Fibroblast of skin of right quadriceps (primary cell): ENCODE data around the gene RGS19.

Experiments
- DNase-seq: peaks from one replicate; pipeline ENCODE4 v3.0.0-alpha.2; 2013

RGS19 gene

GRCh38 chr20:64076061-64076997 is 3.0 kb downstream of the RGS19 start:
- DNase-seq = no peak

- DNase-seq = no peak
These were observed 3.8 kb downstream of the RGS19 start for GRCh38 chr20:64075556-64075955.

GRCh38 chr20:64074963-64075362 is 4.4 kb downstream of the RGS19 start:
- no peak for DNase-seq

GRCh38 chr20:64074184-64074789 is 5.0 kb downstream of the RGS19 start:
- DNase-seq = no peak

DNA sequence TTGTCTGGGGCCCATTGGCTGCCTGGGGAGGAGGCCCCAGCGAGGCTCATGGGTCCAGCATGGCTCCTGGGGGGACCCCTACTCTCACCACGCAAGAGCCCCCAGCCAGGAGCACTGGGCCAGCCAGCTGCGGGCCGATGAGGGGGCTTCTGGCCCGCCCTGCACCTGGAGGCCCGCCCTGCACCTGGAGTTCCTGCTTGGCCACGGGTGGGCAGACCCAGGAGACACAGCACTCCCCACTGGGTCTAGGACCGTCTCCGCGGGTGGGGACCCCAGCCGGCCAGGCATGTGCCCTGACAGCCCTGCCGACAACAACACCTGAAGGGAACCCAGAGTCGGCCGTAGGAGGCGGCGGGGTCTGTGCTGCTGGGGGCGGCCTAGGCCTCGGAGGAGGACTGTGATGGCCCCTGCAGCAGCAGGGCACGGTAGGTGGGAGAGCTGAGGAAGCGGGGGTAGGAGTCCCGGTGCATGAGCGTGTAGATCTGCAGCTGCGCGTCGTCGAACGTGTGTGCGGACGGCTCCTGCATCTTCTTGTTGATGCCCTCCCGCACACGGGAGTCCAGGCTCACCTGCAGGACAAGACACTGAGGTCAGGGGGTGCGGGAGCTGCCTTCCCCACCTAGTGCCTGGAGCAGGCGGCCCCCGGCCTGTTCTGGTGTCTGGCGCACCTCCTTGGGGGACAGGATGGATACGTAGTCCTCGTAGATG is 5.7 kb downstream of the RGS19 start:
- DNase-seq = no peak

DNA sequence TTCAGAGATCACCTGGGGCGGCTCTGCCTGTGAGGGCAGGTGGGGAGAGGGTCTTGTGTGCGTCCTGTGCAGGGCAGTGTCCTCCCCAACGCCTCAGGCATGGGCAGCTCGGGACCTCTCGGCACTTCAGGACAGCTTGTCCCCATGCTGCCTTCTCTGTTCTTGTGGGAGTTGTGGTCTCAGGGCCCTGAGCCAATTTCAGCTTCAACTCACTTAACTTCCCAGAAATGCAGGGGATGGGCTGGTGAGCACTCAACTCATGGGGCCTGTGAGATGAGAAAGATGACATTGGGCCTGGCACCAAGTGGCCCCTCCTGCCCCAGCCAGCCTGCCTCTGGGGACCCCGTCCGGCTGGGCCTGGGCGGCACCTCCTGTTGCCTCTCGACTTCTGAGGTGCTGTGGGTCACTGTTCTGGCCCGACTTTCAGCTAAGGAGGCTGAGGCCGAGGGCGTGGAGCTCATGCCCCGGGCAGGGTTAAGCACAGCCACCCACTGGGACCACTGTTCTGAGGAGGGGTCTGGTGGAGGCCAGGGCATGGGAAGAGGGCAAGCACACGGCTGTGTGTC is 6.7 kb downstream of the RGS19 start:
- no peak for DNase-seq

DNA sequence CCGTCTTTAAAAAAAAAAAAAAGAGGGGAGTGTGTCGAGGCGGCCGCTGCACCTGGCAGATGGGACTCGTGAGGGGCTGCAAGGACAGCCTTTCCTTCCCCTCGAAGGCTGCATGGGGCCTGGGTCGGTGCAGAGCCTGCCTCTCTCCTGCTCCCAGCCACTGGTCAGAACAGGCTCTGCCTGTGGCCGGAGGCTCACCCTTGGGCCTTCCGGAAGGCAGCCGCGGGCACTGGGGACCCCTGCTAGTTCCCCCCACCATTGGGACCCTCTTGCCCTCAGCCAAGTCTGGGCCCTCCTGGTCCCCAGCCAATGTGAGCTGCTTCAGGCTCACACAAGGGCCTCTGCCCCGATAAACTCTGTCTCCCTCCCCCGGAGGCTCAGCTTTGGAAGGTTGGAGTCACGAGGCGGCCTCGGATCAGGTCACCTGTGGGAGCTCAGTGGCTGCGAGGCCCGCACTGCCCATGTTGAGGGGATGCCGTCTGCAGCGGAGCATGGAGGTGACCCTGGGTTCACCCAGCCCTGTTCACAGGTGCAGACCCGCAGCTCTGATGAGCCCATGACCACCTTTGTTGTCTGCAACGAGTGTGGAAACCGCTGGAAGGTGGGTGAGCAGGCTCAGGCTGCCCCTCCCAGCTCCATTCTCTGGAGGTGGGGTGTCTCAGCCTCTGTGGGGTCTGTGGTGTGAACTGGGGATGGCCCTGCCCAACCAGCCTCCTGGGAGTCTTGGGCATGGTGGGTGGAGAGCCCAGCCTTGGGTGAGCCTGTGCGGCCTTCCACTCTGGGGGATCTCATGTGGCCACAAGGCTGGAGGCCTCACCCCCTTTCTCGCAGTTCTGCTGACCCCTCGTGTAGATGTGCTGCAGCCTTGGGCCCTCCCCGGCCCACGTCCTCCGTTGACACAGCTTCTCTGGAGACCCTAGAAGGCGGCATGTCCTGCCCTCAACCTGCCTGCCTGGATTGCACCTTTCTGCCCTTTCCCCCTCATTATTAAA is 7.7 kb downstream of the RGS19 start:
- no peak for DNase-seq

- no peak for DNase-seq
These were observed 8.9 kb downstream of the RGS19 start for GRCh38 chr20:64070244-64070993.

DNA sequence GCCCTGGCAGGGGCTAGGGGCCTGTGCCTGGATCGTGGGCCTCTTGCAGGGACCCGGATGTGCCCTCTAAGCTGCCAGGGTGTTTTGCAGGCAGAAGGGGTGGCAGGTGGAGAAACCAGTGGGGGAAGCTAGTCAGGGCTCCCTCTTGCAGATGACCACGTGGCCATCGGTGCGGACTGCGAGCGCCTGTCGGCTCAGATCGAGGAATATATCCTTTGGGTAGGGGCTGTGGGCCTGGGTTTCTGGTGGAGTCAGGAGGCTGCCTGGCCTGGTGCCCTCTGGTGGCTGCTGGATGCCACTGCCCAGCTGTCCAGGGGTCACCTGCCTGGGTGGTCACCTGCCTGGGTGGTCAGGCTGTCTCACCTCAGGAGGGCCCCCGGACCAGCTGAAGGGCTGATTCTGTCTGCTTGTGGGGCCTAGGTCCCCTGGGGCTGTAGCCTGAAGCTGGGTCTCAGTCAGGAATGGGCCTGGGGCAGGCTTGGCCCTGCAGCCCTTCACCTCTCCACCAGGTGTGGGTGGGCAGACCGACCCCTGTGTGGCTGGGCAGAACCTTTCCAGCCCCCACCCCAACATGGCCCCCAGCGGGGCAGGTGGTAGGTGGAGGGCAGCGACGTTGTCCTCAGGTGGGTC is 9.6 kb downstream of the RGS19 start:
- DNase-seq = no peak

DNA sequence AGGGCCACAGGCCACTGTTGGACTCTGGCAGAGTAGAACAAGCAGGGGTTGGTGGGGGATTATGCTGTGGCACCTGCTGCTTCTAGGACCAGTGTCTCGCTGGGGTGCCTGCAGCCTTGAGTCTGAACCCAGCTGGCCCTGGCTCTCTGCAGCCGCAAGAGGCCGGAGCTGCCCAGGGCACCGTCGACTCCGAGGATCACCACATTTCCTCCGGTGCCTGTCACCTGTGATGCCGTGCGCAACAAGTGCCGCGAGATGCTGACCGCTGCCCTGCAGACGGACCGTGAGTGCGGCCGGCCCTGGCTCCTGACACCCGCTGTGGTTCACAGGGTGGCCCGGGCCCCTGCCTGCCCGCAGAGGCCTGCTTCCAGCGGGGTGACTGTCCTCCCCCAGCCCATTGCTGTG is 10.1 kb downstream of the RGS19 start:
- no peak for DNase-seq

DNA sequence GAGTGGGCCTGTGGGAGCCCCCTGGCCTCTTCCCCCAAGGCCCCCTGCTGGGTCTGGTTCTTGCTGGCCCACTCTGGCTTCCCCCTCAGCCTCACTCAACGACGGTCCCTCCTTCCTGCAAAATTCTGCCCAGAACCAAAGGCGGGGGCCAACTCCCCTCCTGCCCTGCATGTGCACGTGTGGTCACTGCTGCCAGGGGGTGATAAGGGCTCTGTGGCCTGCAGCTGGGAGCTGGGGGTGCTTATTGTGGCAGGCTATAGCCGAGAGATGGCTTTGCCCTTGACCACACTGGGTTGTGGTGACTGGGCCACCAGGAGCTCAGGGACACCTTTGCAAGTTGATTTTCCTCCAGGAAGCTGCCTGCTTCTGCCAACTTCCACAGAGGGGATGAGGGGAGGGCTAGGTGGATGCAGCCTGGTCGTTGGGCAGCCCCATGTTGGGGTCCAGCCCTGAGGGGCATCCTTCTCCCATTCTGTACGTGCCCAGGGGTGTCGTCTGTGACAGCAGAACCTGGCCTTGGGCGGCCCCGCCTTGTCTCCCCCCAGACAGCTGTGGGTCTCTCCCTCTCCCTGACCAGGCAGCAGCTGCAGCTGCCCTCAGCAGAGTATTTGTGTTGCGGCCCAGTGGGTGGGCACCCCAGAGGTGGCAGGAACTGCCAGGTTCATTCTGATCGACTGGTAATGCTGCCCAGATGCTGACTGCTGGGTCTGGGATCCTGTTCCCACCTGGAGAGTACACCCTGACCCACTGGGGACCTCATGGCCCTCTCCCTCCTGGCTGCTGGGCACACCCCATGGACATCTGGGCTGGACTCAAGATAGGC is 10.7 kb downstream of the RGS19 start:
- DNase-seq = no peak

GRCh38 chr20:64067733-64068307 is 11.5 kb downstream of the RGS19 start:
- DNase-seq = no peak

DNA sequence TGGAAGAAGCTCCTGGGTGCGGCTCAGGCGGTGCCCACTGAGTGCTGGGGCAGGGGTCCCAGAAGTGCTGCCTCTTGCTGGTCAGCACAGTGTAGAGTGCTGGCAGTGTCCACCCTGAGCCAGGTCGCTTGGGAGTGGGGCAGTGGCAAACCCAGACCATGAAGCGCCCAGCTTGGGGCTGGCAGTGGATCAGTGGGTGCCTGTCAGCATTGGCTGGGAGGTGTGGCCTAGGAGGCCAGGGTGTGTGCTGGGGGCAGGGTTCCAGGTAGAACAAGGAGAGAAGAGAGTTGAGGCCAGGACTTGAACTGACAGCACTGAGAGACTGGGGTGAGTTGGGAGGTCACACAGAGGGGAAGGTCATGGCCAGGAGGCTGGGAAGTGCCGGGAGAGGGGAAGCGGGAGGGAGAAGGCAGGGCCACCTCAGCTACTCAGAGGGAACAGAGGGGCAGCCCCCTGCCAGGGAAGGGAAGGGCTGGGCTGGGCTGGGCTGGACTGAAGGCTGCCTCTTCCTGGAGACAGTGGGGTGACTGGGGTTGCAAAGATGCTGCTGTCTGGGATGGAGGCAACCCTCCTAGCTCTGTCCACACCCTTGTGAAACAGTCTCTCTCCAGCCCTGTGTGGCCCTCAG is 12.2 kb downstream of the RGS19 start:
- DNase-seq = no peak

DNA sequence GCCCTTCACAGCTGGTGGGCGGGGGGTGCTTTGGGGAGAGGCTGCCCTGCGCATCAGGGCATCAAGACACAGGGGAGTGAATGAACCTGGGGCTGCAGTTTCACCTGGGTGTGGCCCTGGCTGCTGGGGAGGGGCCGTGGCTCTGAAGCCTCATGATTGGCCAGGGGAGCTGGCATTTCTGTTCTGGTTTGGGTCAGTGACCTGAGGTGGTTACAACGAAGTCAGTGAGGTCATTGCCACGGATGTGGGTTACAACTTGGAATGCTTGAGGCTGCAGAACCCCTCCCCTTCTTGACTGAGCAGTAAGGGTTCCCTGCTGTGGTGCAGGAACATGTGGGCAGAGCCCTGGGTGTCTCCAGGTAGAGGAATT is 13.4 kb downstream of the RGS19 start:
- peak; percentile 48 for DNase-seq

DNA sequence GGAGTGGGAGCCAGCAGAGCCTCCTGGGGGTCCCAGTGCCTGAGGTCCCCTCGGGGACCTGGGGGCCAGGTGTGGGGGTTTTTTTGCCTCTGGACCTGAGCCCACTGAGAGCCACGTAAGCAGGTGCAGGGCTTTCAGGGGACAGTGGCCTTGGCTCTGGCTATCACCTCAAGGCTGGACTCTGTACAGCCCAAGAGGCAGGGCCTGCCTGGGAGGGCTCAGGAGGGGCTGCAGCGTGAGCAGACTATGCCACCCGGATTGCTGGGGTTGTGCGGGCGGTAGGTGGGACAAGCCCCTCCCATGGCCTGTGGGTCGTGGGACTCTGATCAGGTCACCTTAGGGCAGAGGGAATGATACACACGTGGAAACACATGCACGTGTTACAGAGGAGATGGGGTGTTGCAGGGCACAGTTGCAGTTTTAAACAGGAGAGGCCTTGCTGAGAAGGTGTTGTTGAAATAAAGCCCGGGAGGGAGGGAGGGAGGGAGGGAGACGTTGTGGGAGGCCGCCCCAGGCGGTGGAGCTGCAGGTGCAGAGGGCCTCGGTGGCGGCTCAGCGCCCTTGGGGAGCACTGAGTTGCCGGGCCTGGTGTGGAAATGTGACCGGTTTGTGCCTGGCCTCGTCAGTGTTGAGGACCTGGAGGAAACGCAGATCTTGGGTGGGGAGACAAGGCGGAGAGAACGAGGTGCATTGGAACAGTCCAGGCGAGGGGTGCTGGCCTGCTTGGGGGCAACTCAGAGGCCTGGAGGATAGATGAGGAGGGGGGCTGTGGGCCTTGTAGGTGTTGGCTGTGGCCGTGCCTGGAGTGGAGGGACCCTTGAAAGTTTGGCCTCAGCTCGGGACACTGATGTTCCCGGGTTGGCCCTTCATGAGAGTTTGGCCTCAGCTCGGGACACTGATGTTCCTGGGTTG is 14.0 kb downstream of the RGS19 start:
- DNase-seq = no peak

GRCh38 chr20:64064145-64064698 is 15.1 kb downstream of the RGS19 start:
- DNase-seq = no peak

DNA sequence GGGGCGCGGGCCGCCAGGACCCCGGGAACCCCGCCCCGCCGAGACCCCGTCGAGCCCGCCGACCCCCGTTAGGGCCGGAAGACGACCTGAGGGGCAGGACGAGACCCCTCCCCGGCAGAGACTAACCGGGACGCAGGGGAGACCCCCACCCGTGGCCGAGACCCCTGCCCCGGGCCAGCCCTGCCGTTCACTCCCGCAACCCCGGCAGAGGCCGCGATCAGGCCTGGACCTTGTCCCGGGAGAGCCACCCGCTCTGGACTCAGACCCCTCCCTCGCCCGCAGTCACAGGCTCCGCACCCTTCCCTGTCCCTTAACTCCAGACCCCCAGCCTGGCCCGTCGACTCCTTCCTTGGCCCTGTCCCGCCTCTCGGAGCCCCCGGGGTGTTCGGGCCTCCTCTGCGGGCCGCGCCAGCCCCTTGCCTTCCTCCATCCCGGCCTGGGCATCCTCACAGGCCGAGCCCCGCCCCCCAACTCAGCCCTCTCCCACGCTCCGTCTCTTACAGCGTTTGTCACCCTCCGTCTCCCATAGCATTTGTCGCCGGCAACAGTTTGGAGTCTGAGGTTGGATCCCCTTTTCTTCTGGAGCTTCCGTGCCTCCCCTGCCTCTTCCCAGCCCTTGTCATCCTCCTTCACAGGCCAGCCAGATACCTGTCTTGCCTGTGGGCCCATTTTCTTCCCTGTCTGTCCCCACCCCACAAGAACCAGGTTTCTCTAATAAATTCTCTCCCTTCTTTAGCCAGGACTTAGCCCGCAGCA is 15.8 kb downstream of the RGS19 start:
- no peak for DNase-seq
